Epithelial cell of esophagus (primary cell): ENCODE measurements around the gene GRIK1.
A peak's percentile ranks its signal among the peaks of the same experiment; 100 is the strongest.

Experiments used
- DNase-seq: peaks from one replicate; pipeline ENCODE4 v3.0.0; 2010; ENCODE audit warnings: low read depth
- H3K4me3 ChIP-seq: 2 replicates; pipeline ENCODE4 v1.5.1; 2011; ENCODE audit warnings: mild to moderate bottlenecking, low read length, control low read depth
- TF ChIP-seq, protein P1 (sequence below): IDR thresholded peaks from 2 replicates; pipeline ENCODE4 v1.5.1; 2011; ENCODE audit warnings: low read depth, mild to moderate bottlenecking, low read length, control low read depth, inconsistent platforms; ENCODE audit not compliant: insufficient read depth; ENCODE audit errors: missing control alignments

Gene GRIK1

DNA sequence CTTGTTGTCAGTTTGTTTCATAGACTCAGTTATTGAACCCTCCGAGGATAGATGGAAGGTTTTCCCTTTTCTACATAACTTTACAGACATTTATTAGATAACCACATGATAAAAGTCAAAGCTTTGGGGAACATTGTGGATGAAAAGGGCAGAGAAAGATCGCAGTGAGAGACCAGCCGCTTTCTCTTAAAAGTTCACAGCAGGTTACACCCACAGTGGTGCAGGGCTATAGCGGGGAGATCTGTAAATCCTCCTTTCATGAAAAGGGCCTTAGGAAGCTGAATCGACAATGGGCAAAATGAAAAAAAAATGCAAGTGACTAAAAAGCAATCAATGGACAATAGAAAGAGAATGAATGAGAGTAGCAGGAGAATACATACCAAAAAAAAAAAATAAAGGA lies 218.6 kb downstream of the GRIK1 start:
- no peak for DNase-seq
- H3K4me3 ChIP-seq: no peak overlapping the region
- TF ChIP-seq, protein P1, sequence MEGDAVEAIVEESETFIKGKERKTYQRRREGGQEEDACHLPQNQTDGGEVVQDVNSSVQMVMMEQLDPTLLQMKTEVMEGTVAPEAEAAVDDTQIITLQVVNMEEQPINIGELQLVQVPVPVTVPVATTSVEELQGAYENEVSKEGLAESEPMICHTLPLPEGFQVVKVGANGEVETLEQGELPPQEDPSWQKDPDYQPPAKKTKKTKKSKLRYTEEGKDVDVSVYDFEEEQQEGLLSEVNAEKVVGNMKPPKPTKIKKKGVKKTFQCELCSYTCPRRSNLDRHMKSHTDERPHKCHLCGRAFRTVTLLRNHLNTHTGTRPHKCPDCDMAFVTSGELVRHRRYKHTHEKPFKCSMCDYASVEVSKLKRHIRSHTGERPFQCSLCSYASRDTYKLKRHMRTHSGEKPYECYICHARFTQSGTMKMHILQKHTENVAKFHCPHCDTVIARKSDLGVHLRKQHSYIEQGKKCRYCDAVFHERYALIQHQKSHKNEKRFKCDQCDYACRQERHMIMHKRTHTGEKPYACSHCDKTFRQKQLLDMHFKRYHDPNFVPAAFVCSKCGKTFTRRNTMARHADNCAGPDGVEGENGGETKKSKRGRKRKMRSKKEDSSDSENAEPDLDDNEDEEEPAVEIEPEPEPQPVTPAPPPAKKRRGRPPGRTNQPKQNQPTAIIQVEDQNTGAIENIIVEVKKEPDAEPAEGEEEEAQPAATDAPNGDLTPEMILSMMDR: no peak

DNA sequence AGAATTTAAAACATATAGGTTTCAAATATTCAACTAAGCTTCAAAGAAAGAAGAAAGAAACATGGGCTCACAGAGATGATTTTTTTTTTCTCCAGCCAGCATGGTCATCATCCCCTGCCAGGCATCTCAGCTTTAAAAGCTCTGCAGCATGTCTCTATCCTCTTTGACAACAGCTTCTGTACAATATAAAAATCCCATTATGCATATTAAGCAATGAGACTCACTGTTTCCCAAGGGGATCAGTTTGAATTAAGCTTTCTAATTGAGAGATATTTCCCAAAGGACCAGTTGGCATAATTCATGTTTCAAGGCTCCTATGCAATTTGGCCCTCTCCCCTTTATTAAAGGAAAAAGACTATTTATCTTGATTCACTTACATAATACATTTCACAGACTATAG lies 220.3 kb downstream of the GRIK1 start:
- no peak overlapping the region for H3K4me3 ChIP-seq
- TF ChIP-seq, protein P1: no peak
- DNase-seq: no peak

DNA sequence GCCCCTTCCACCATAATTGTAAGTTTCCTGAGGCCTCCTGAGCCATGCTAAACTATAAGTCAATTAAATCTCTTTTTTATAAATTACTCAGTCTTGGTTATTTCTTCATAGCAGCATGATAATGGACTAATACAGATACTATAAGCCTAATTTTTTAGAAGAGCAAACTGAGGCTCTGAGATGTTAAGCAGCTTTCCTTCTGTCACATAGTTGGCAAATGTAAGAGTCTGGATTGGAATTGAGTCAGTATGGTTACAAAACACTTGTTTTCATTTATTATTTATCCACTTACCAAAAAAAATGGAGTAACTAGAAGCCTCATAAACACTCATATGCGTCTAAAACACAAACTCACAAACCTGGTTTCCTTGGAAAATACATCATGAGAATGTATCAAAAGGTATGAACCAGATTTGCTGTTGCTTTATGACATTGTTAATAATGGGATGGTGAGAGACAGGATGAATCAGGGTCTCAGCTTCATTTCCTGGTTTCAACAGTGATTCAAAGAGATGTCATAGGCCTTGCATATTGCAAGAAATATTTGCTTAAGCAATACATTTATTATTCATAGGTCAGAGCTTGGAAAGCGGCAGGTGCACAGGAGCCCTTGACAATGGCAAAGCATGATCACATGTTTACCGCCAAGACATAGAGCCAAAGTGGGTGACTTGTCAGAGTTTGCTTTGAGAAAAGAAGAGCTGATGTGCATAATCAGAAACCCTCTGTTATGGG lies 221.5 kb downstream of the GRIK1 start:
- peak; percentile 95 for DNase-seq
- TF ChIP-seq, protein P1: no peak
- no peak overlapping the region for H3K4me3 ChIP-seq

DNA sequence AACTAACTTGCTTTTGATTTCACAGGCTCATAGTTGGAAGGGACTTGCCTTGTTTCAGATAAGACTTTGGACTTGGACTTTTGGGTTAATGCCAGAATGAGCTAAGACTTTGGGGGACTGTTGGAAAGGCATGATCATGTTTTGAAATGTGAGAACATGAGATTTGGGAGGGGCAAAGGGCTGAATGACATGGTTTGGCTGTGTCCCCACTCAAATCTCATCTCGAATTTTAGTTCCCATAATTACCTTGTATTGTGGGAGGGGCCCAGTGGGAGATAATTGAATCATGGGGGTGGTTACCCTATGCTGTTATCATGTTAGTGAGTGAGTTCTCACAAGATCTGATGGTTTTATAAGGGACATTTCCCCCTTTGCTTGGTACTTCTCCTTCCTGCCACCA lies 222.1 kb downstream of the GRIK1 start:
- DNase-seq: no peak
- H3K4me3 ChIP-seq: no peak overlapping the region
- TF ChIP-seq, protein P1: no peak

DNA sequence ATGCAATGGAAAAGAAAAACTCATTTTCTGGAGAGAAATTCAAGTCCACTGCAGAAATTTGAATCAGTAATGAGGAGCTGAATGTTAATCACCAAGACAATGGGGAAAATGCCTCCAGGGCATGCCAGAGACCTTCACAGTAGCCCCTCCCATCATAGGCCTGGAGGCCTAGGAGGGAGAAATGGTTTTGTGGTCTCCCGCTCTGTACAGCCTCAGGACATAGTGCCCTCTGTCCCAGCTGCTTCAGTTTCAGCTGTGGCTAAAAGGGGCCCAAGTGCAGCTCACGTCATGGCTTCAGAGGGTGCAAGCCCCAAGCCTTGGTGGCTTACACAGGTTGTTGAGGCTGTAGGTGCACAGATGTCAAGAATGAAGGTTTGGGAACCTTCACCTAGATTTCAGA lies 223.0 kb downstream of the GRIK1 start:
- TF ChIP-seq, protein P1: no peak
- no peak for DNase-seq
- H3K4me3 ChIP-seq: no peak overlapping the region

DNA sequence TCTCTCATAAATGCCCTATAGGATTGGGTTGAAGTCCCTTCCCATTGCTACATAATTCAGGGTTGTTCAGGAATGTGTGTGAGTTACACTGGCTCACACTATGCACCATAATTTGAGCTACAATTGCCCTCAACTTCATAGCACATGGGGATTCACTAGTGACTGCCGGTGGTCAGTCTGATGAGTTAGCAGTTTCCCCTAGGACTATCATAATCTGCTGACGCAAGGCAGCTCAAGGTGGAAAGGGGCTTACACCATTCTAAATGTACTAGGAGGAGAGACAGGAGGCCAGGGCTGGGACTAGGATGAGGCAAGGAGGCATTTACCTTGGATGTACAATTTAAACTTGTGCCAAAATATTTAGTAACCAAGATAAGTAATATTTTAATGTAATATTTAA lies 224.7 kb downstream of the GRIK1 start:
- DNase-seq: no peak
- H3K4me3 ChIP-seq: no peak overlapping the region
- TF ChIP-seq, protein P1: no peak

DNA sequence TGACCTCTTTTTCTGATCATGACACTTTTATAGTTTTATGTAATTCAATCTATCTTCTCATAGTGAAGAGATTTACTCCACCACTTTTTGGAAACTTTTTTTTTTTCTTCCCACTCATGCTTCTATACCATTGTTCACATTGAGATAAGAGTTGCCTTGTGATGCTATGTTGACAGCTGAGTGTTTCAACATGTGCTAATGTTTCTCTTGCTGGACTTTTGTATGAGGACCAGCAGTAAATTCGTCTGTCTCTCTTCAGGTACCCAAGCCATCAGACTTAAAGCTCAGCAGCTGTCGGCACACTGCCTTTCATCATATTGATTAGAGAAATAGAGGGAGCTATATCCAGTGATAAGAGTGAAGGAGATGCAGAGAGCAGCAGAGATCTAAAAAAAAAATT lies 227.0 kb downstream of the GRIK1 start:
- DNase-seq: no peak
- TF ChIP-seq, protein P1: no peak
- no peak overlapping the region for H3K4me3 ChIP-seq
